Mesodermal cell (in vitro differentiated cells): ENCODE results near the gene PRKACG.

ENCODE experiments used
- H3K27ac ChIP-seq: 2 replicates; pipeline ENCODE4 v1.7.0; 2013; ENCODE audit warnings: mild to moderate bottlenecking, low read depth, low read length, moderate library complexity; ENCODE audit not compliant: severe bottlenecking
- H3K36me3 ChIP-seq: 2 replicates; pipeline ENCODE4 v1.7.1; 2013; ENCODE audit warnings: mild to moderate bottlenecking, low read length, moderate library complexity; ENCODE audit not compliant: control insufficient read depth, insufficient read depth
- H3K4me1 ChIP-seq: one replicate; pipeline ENCODE4 v1.7.1; 2013; ENCODE audit warnings: mild to moderate bottlenecking, low read length; ENCODE audit not compliant: insufficient read depth, control insufficient read depth, poor library complexity, severe bottlenecking
- H3K4me3 ChIP-seq: 2 replicates; pipeline ENCODE4 v1.7.0; 2013; ENCODE audit warnings: low read length, control low read depth, mild to moderate bottlenecking; ENCODE audit not compliant: insufficient read depth, poor library complexity, severe bottlenecking; ENCODE audit errors: extremely low read depth
- H3K9me3 ChIP-seq: 2 replicates; pipeline ENCODE4 v1.7.1; 2013; ENCODE audit warnings: mild to moderate bottlenecking, low read length, moderate library complexity; ENCODE audit not compliant: control insufficient read depth
- WGBS, 2 experiments: methylation state at CpG; one replicate each; pipeline ENCODE4 v1.1.5; 2013; ENCODE audit warnings: missing lambda C conversion rate in 2 of 2; ENCODE audit not compliant: insufficient coverage in 2 of 2; 5-methylcytosine and 5-hydroxymethylcytosine counted together

The PRKACG gene

DNA sequence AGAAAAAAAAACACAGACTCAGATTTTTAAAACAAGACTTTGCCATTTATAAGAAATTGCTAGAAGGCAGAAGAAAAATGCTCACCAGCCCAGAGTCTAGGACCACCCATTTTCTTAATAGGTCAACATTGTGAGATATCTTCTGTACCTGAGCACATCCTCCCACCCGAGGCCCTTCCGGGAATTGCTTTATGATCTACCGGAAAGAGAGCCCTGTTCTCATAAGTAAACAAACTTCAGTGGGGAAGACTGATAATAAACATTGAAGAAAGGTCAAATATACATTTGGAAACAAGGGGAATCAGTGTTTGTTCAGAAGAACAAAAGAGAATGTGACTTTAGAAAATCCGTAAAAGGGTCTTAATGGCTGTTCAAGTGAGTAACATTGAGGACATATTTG, 44.4 kb downstream of the PRKACG start:
- no peaks in the 10 kb centered on the region for H3K36me3 ChIP-seq
- 75 to 88% methylated on average over 1 to 3 of the region's 4 CpGs for WGBS, 2 experiments
- H3K4me1 ChIP-seq: no peaks in the 10 kb centered on the region
- H3K27ac ChIP-seq: no peak overlapping the region
- no peak overlapping the region for H3K4me3 ChIP-seq
- H3K9me3 ChIP-seq: no peaks in the 10 kb centered on the region

DNA sequence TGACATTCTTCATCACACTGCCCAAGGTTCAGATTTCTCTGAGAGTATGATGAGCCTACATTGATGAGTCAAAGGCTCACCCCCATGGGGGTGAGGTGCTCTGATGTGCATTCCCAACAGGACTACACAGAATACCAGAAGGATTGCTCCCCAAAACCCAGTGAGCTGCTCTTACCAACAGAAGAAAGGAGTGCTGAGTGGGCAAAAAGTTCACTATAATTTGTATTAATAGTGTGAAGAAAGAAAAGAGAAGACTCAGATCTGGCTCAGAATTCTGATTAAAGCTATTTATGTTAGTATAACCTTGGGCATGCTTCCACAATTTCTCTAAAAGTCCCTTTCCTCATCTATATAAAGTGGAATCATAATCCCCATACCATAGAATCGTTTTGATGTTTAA, 46.1 kb downstream of the PRKACG start:
- no peaks in the 10 kb centered on the region for H3K9me3 ChIP-seq
- no peaks in the 10 kb centered on the region for H3K36me3 ChIP-seq
- WGBS, 2 experiments: 75% methylated on average over 1 of the region's 1 CpG; no CpG with 5 or more reads in 1 of the 2 experiments
- no peak overlapping the region for H3K27ac ChIP-seq
- no peaks in the 10 kb centered on the region for H3K4me1 ChIP-seq
- H3K4me3 ChIP-seq: no peak overlapping the region

DNA sequence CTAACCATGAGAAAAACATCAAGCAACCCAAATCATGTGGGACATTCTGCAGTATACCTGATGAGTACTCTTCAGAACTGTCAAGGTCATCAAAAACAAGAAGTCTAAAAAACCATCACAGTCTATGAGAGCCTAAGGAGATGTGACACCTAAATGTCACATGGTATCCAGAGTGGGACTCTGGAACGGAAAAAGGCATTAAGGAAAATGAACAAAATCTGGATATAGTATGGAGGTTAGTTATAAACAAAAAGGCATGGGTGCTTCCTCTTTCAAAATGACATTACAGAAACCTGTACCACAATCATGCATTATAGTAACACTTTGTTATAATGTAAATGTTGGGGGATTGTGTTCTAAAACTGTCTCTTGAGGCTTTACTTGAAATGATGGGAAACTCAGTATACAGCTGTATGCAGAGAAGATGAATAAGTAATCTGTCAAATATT, 47.4 kb downstream of the PRKACG start:
- WGBS, 2 experiments: no CpG with 5 or more reads among the region's 1 CpG
- no peak overlapping the region for H3K4me3 ChIP-seq
- H3K36me3 ChIP-seq: no peaks in the 10 kb centered on the region
- H3K4me1 ChIP-seq: no peaks in the 10 kb centered on the region
- H3K9me3 ChIP-seq: no peaks in the 10 kb centered on the region
- no peak overlapping the region for H3K27ac ChIP-seq

DNA sequence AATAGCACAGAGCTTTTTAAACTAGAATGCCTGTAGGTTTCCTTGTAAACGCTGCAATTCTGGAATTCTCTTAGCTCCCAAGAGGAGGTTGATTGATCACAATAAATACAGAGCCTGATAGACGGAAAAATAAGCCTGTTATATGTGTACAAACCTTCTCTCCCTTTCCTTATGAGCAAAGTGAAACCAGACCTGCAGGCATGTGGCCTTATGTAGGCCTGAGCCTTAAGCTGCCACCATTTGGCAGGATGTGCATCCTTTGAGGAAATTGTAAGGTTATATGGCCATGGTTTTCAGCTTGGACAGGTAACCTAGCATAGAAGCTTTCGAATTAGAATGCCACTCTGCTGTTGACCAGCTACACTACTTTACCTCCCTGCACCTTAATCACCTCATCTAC, 49.1 kb downstream of the PRKACG start:
- Histone ChIP-seq H3K27ac (no peak overlapping the region), H3K9me3 (no peaks in the 10 kb centered on the region), H3K4me1 (no peaks in the 10 kb centered on the region), H3K36me3 (no peaks in the 10 kb centered on the region), H3K4me3 (no peak overlapping the region)
- 83 to 94% methylated on average over 1 to 2 of the region's 3 CpGs for WGBS, 2 experiments

DNA sequence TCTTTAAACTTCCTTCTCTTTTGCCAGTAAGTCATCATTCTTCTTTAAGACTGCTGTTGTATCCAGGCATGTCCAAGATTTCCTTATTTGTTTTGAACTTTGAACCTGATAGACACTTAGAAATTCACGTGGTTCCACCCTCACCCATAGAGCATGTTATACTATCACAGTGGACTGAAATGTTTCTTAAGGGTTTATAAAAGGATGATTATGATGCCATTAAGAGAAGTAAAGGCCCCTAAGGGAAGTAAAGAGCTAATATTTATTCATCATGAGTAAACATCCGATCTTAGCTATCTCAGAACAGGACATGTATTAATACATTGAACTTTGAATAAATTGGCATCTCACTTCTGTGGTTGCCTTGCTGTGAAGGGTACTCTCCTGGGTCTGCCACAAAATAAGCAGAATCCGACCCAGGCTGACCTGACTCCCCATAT, 49.8 kb downstream of the PRKACG start:
- H3K4me3 ChIP-seq: no peak overlapping the region
- H3K36me3 ChIP-seq: no peaks in the 10 kb centered on the region
- no peak overlapping the region for H3K27ac ChIP-seq
- no peaks in the 10 kb centered on the region for H3K9me3 ChIP-seq
- WGBS, 2 experiments: 100% methylated on average over 1 of the region's 3 CpGs; no CpG with 5 or more reads in 1 of the 2 experiments
- H3K4me1 ChIP-seq: no peaks in the 10 kb centered on the region

DNA sequence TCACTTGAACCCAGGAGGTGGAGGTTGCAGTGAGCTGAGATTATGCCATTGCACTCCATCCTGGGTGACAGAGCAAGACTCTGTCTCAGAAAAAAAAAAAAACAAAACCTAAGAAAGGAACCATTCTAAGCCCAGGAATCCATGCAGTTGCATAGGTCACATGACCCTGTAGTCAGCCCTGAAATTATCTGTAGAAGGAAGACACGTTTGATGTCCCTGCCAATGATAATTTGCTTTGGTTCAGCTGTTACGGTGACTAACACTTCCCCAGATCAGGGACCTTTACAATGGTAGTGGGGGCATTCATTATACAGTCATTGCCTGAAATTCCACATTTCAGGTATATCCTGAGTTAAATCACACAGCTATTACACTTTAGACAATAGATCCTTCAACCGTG, 50.5 kb downstream of the PRKACG start:
- Histone ChIP-seq H3K27ac (no peak overlapping the region), H3K4me1 (no peaks in the 10 kb centered on the region), H3K9me3 (no peaks in the 10 kb centered on the region), H3K4me3 (no peak overlapping the region), H3K36me3 (no peaks in the 10 kb centered on the region)
- WGBS, 2 experiments: 80% methylated on average over 1 of the region's 3 CpGs; no CpG with 5 or more reads in 1 of the 2 experiments
